K562 (cell line): Measurements from ENCODE around the gene PTRH1. TPM values are rescaled to one million over a fixed set of nuclear protein-coding genes. Genes with fewer than 3 reads are reported as not detected.

Source experiments
- ATAC-seq: fragments of 200-7000 bp; cut with Tn5 transposase; 3 replicates; pipeline ENCODE4 v1.9.1; 2020; ENCODE audit warnings: moderate library complexity
- BruUV-seq: library from RNA; stranded (reverse); fragments of 400-500 nt; replicated peaks from 2 replicates; lab custom pipeline; 2021; lab: Mats Ljungman, UMichigan
- CTCF ChIA-PET: fragments of 300-600 bp; formaldehyde crosslinking; extraction: SDS; loops from one replicate; lab custom pipeline; 2021; ENCODE audit warnings: low intra/inter-chr PET ratio; lab: Yijun Ruan, JAX
- POLR2A ChIA-PET: fragments of 300-600, 350-650 bp; sonication (Branson Sonifier 250); formaldehyde crosslinking; extraction: SDS; loops from one replicate; lab custom pipeline; 2021; ENCODE audit warnings: antibody characterized with exemption, inconsistent platforms; lab: Yijun Ruan, JAX
- DNase-seq, 4 experiments: peaks; one replicate each; pipeline versions ENCODE4 v3.0.0 to v3.0.0-alpha.2; 2011 to 2018; ENCODE audit warnings: low spot score in 3 of 4, mixed read lengths in 3 of 4; ENCODE audit errors: extremely low read depth in 1 of 4
- FAIRE-seq: peaks from 2 replicates; lab custom pipeline; 2011; peaks lifted over from hg19 to GRCh38; lab: Jason Lieb, UNC
- H2AFZ ChIP-seq: 2 replicates; pipeline ENCODE4 v1.6.0; 2011; ENCODE audit warnings: low read depth, low read length, control low read depth, inconsistent platforms
- H3K27ac ChIP-seq: fragments of 200-600 bp; 3 replicates; pipeline ENCODE4 v1.8.0; 2011; ENCODE audit warnings: low read depth, mild to moderate bottlenecking, control low read depth, inconsistent platforms, low read length, moderate library complexity, mixed read lengths; ENCODE audit errors: extremely low read depth
- H3K27me3 ChIP-seq, 2 experiments: fragments of 300-600 bp in 1 of 2; 2 replicates in 1 of 2; 3 replicates in 1 of 2; pipeline versions ENCODE4 v1.6.0 to v1.8.0; 2011; ENCODE audit warnings: inconsistent platforms in 2 of 2, low read length in 2 of 2, mild to moderate bottlenecking in 1 of 2, mixed read lengths in 1 of 2, moderate library complexity in 1 of 2; ENCODE audit not compliant: control insufficient read depth in 2 of 2, insufficient read depth in 2 of 2
- H3K36me3 ChIP-seq: fragments of 300-600 bp; 3 replicates; pipeline ENCODE4 v1.8.0; 2011; ENCODE audit warnings: mild to moderate bottlenecking, low read length, inconsistent platforms; ENCODE audit not compliant: control insufficient read depth, insufficient read depth
- H3K4me1 ChIP-seq, 2 experiments: fragments of 200-600 bp in 1 of 2; replicated peaks in 1 of 2; 2 replicates in 1 of 2; 3 replicates in 1 of 2; pipeline versions ENCODE4 v1.5.1 to v1.8.0; 2011; ENCODE audit warnings: inconsistent platforms in 2 of 2, low read length in 2 of 2, mild to moderate bottlenecking in 1 of 2, mixed read lengths in 1 of 2, moderate library complexity in 1 of 2; ENCODE audit not compliant: control insufficient read depth in 2 of 2, insufficient read depth in 2 of 2
- H3K4me2 ChIP-seq: 2 replicates; pipeline ENCODE4 v1.6.1; 2011; ENCODE audit warnings: low read length, control low read depth, inconsistent platforms, mixed read lengths; ENCODE audit not compliant: insufficient read depth
- H3K4me3 ChIP-seq: fragments of 200-600 bp; sonication (generic), shearing (Covaris generic); 2 replicates; pipeline ENCODE4 v1.5.1; 2016; ENCODE audit warnings: control low read depth, inconsistent platforms
- H3K79me2 ChIP-seq: fragments of 200-600 bp; 3 replicates; pipeline ENCODE4 v1.8.0; 2011; ENCODE audit warnings: low read length, inconsistent platforms; ENCODE audit not compliant: control insufficient read depth, insufficient read depth
- H3K9ac ChIP-seq, 2 experiments: 2 replicates each; pipeline versions ENCODE4 v1.6.0 to v1.6.1; 2011; ENCODE audit warnings: low read depth in 2 of 2, low read length in 2 of 2, control low read depth in 1 of 2, inconsistent platforms in 1 of 2, mild to moderate bottlenecking in 1 of 2, mixed read lengths in 1 of 2; ENCODE audit not compliant: insufficient read depth in 1 of 2
- H3K9me1 ChIP-seq: one replicate; pipeline ENCODE4 v1.6.0; 2011; ENCODE audit warnings: inconsistent platforms, mild to moderate bottlenecking, low read length, moderate library complexity; ENCODE audit not compliant: control insufficient read depth, insufficient read depth
- H3K9me3 ChIP-seq: replicated peaks from 2 replicates; pipeline ENCODE4 v1.5.1; 2011; ENCODE audit warnings: low read depth, low read length, inconsistent platforms; ENCODE audit not compliant: control insufficient read depth, insufficient read depth
- H4K20me1 ChIP-seq: replicated peaks from 2 replicates; pipeline ENCODE4 v1.6.1; 2011; ENCODE audit warnings: low read length, inconsistent platforms, mixed read lengths; ENCODE audit not compliant: control insufficient read depth, insufficient read depth
- ATF3 ChIP-seq, 2 experiments: fragments of 450-650 bp in 1 of 2; sonication (generic) in 1 of 2; formaldehyde crosslinking in 1 of 2; IDR thresholded peaks in 1 of 2; conservative IDR thresholded peaks in 1 of 2; 2 replicates each; pipeline versions ENCODE4 v1.6.1 to v1.8.1; 2016 to 2023; ENCODE audit warnings: mild to moderate bottlenecking in 2 of 2, moderate library complexity in 2 of 2, inconsistent platforms in 1 of 2, missing genetic modification reagents in 1 of 2
- HMGN3 ChIP-seq: IDR thresholded peaks from 2 replicates; pipeline ENCODE4 v1.6.1; 2011; ENCODE audit warnings: borderline replicate concordance, low read depth, mild to moderate bottlenecking, mixed read lengths, low read length; ENCODE audit not compliant: insufficient read length; ENCODE audit errors: extremely low read depth
- HNRNPL ChIP-seq: fragments of 200-400 bp; formaldehyde crosslinking; IDR thresholded peaks from 2 replicates; pipeline ENCODE4 v1.6.1; 2017; ENCODE audit warnings: low read depth, mild to moderate bottlenecking, low read length
- KAT7 ChIP-seq: sonication (generic); formaldehyde crosslinking; IDR thresholded peaks from 2 replicates; pipeline ENCODE4 v1.8.0; 2022; ENCODE audit warnings: missing genetic modification reagents, mild to moderate bottlenecking, borderline replicate concordance
- RAD21 ChIP-seq, 2 experiments: fragments of 250-450 bp in 1 of 2; fragments of 450-650 bp in 1 of 2; sonication (Bioruptor Pico) in 1 of 2; formaldehyde crosslinking in 1 of 2; IDR thresholded peaks in 1 of 2; conservative IDR thresholded peaks in 1 of 2; 2 replicates each; pipeline versions ENCODE4 v1.4.0 to v1.8.0; 2020 to 2022; ENCODE audit warnings: mild to moderate bottlenecking in 2 of 2, moderate library complexity in 1 of 2
- SRSF9 ChIP-seq: fragments of 200-400 bp; formaldehyde crosslinking; IDR thresholded peaks from 2 replicates; pipeline ENCODE4 v1.6.1; 2017; ENCODE audit warnings: low read depth, low read length, borderline replicate concordance
- TSC22D4 ChIP-seq: fragments of 450-650 bp; IDR thresholded peaks from 2 replicates; pipeline ENCODE4 v1.6.1; 2016; ENCODE audit warnings: missing genetic modification characterization, missing biosample characterization, control low read depth
- XRCC5 ChIP-seq: fragments of 200-400 bp; formaldehyde crosslinking; IDR thresholded peaks from 2 replicates; pipeline ENCODE4 v1.6.1; 2017; ENCODE audit warnings: low read depth, mild to moderate bottlenecking, low read length
- ZNF277 ChIP-seq: fragments of 250-450 bp; sonication (Bioruptor Pico); IDR thresholded peaks from 2 replicates; pipeline ENCODE4 v1.8.0; 2022; ENCODE audit warnings: inconsistent platforms, mild to moderate bottlenecking, moderate library complexity, borderline replicate concordance
- WGBS: fragments of 100-300 bp; shearing (Covaris generic); methylation state at CpG from one replicate; pipeline ENCODE4 v1.1.6; 2016; ENCODE audit warnings: low coverage, mixed read lengths; ENCODE audit not compliant: insufficient coverage; ENCODE audit errors: missing lambda C conversion rate; 5-methylcytosine and 5-hydroxymethylcytosine counted together
- in situ Hi-C: fragments of 300-500 bp; cut with MboI; formaldehyde crosslinking; loops from 4 replicates; pipeline ENCODE4 v1.15.0; 2018; ENCODE audit warnings: inconsistent platforms, mixed read lengths
- intact Hi-C: fragments of 100-400 bp; cut with micrococcal nuclease; formaldehyde crosslinking; loops from 2 replicates; pipeline ENCODE4 v1.14.2; 2022
- polyA plus RNA-seq, 8 experiments: library from polyadenylated mRNA; depleted of rRNA in 4 of 8; stranded (reverse) in 5 of 8; unstranded in 3 of 8; fragments of >200 nt; fragmentation: Nextera tagmentation in 2 of 8; fragmentation: Illumina TruSeq in 1 of 8; extraction: Ambion mirVana in 2 of 8; extraction: Trizol in 1 of 8; gene quantifications; 2 replicates each; pipeline versions ENCODE4 v1.2.1 to v1.2.3, GENCODE V29; 2011 to 2014; ENCODE audit warnings: inconsistent platforms in 1 of 8, missing spikeins in 1 of 8
- total RNA-seq, 7 experiments: library from RNA; depleted of rRNA in 6 of 7; stranded (reverse); fragments of >200 nt in 6 of 7; fragmentation: Illumina TruSeq in 2 of 7; extraction: Trizol in 2 of 7; gene quantifications; 2 replicates each; pipeline versions ENCODE4 v1.2.1 to v1.2.3, GENCODE V29; 2011 to 2021; ENCODE audit warnings: low replicate concordance in 1 of 7
- TF ChIP-seq, protein P1 (sequence below): fragments of 150-350 bp; conservative IDR thresholded peaks from 2 replicates; pipeline ENCODE4 v1.6.1; 2014; ENCODE audit warnings: low read length
- TF ChIP-seq, protein P2 (sequence below): fragments of 250-450 bp; sonication (Bioruptor Pico); IDR thresholded peaks from 2 replicates; pipeline ENCODE4 v1.5.1; 2021; ENCODE audit warnings: mild to moderate bottlenecking

PTRH1 gene
- total and polyA plus RNA-seq, 9 of the 15 experiments (the other 6 are each of a cell fraction or from before 2014, with no cell fraction given): 0.63 to 43.1 (median 5.7) TPM

GRCh38 chr9:127730799-127731410 lies 15.4 kb upstream of the PTRH1 start:
- no peak overlapping the region for H2AFZ ChIP-seq
- H3K4me1 ChIP-seq: peaks cover 7 to 42% of the 10 kb centered on the region in 2 experiments; a peak in 4 of 5 replicates
- CTCF ChIA-PET: no interaction called here
- no peaks in the 10 kb centered on the region; the same call in 1 of the 2 replicates for H4K20me1 ChIP-seq
- no TSS peak for BruUV-seq
- intact Hi-C loops (loop anchor here (10.0 kb wide), 1 partner anchor 304 kb away; no protein-coding TSS in a partner anchor), in situ Hi-C loops (loop anchor here (10.0 kb wide), 1 partner anchor 136 kb away; no protein-coding TSS in a partner anchor)
- DNase-seq (no peak), ATAC-seq (no peak), FAIRE-seq (no peak)
- no peak overlapping the region for H3K4me3 ChIP-seq
- no peaks in the 10 kb centered on the region for H3K9me1 ChIP-seq
- peaks cover 4% of the 10 kb centered on the region; the same call in 2 of the 3 replicates for H3K79me2 ChIP-seq
- H3K9ac ChIP-seq: no peak overlapping the region
- H3K27me3 ChIP-seq: no peaks in the 10 kb centered on the region
- H3K9me3 ChIP-seq: no peaks in the 10 kb centered on the region
- WGBS: 67% methylated on average over 8 of the region's 9 CpGs
- no peak overlapping the region for H3K27ac ChIP-seq
- H3K36me3 ChIP-seq: no peaks in the 10 kb centered on the region
- POLR2A ChIA-PET: interaction anchor here (0.5 to 0.6 kb wide), 5 partner anchors 27 to 201 kb away, joined by 3 read pairs; no protein-coding TSS in a partner anchor
- H3K4me2 ChIP-seq: no peak overlapping the region
- TF ChIP-seq TSC22D4: no peak
- no peak for TF ChIP-seq ZNF277 (CRISPR knock-in tag)
- TF ChIP-seq, protein P1, sequence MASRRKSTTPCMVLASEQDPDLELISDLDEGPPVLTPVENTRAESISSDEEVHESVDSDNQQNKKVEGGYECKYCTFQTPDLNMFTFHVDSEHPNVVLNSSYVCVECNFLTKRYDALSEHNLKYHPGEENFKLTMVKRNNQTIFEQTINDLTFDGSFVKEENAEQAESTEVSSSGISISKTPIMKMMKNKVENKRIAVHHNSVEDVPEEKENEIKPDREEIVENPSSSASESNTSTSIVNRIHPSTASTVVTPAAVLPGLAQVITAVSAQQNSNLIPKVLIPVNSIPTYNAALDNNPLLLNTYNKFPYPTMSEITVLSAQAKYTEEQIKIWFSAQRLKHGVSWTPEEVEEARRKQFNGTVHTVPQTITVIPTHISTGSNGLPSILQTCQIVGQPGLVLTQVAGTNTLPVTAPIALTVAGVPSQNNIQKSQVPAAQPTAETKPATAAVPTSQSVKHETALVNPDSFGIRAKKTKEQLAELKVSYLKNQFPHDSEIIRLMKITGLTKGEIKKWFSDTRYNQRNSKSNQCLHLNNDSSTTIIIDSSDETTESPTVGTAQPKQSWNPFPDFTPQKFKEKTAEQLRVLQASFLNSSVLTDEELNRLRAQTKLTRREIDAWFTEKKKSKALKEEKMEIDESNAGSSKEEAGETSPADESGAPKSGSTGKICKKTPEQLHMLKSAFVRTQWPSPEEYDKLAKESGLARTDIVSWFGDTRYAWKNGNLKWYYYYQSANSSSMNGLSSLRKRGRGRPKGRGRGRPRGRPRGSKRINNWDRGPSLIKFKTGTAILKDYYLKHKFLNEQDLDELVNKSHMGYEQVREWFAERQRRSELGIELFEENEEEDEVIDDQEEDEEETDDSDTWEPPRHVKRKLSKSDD: no peak
- TF ChIP-seq SRSF9: no peak
- TF ChIP-seq KAT7: no peak
- TF ChIP-seq HMGN3: no peak
- no peak for TF ChIP-seq HNRNPL
- TF ChIP-seq ATF3 (IDR thresholded peaks at IDR 0.05): no peak
- TF ChIP-seq ATF3 (CRISPR knock-in tag; conservative IDR thresholded peaks at IDR 0.05): no peak
- TF ChIP-seq RAD21 (CRISPR knock-in tag; conservative IDR thresholded peaks at IDR 0.05 in 1 of 2, IDR thresholded peaks at IDR 0.05 in 1 of 2): no peak
- TF ChIP-seq, protein P2, sequence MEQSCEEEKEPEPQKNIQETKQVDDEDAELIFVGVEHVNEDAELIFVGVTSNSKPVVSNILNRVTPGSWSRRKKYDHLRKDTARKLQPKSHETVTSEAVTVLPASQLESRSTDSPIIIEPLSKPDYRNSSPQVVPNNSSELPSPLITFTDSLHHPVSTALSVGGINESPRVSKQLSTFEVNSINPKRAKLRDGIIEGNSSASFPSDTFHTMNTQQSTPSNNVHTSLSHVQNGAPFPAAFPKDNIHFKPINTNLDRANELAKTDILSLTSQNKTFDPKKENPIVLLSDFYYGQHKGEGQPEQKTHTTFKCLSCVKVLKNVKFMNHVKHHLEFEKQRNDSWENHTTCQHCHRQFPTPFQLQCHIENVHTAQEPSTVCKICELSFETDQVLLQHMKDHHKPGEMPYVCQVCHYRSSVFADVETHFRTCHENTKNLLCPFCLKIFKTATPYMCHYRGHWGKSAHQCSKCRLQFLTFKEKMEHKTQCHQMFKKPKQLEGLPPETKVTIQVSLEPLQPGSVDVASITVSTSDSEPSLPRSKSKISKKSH (CRISPR knock-in tag): no peak
- no peak for TF ChIP-seq XRCC5
